Effector CD4-positive, alpha-beta T cell (primary cell): Measurements from ENCODE around the gene RHOBTB3.

Source experiments
- DNase-seq: peaks from one replicate; pipeline ENCODE4 v3.0.0-alpha.2; 2020

Gene RHOBTB3

GRCh38 chr5:95733107-95733665, 2.0 kb downstream of the RHOBTB3 start:
- DNase-seq: no peak

- DNase-seq: no peak
Observed at GRCh38 chr5:95734187-95734586, 3.1 kb downstream of the RHOBTB3 start.

DNA sequence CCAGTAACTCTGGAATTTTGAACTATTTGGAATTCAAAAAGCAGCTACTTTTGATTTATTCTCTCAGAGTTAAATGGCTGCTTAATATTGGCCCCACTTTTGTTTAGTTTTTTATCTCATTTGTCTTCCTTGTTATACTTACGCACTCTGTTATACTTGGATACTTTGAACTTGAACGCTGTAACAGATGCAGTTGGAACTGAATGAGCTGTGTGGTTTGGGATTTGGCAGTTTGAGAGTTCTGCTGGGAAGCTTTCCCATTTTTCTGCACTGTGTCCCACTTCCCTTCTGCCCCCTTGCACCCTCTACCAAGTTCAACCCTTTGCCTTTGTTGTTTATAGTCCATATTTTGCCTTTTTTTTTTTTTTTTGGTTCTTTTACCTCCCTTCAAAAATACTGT, 3.8 kb downstream of the RHOBTB3 start:
- DNase-seq: no peak

GRCh38 chr5:95735406-95735805, 4.3 kb downstream of the RHOBTB3 start:
- no peak for DNase-seq

DNA sequence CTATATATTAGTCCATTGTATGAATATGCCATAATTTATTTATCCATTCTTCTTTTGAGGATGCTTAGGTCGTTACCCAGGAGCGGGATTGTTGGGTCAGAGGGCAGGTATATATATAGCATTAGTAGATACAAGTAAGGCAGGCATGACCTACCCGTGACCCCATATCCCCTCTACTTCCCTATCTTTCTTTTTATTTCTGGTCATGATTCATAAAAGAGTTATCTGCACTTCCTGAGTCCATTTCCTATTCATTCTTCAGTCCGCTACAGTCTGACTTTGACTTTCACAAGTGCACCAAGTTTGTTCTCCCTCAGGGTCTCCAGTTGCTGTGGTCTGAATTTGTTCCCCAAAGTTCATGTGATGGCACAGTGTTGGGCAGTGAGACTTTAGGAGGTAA, 6.9 kb downstream of the RHOBTB3 start:
- no peak for DNase-seq

DNA sequence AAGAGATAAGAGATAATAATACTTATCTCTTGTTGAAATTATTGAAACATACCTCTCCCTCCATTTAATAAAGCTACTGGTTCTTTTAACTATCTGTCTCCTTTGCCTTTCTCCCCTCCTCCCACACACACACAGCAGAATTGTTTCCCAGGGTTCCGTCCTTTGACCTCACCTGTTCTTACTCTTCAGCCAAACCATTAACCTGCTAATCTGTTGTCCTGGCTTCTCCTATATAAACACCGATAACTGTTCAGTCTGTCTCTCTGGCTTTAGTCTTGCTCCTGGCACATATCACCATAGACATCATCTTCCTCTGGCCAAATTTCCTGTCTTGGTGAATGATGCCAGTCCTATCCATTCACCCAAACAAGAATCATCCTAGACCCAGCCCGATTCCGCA, 7.7 kb downstream of the RHOBTB3 start:
- no peak for DNase-seq

DNA sequence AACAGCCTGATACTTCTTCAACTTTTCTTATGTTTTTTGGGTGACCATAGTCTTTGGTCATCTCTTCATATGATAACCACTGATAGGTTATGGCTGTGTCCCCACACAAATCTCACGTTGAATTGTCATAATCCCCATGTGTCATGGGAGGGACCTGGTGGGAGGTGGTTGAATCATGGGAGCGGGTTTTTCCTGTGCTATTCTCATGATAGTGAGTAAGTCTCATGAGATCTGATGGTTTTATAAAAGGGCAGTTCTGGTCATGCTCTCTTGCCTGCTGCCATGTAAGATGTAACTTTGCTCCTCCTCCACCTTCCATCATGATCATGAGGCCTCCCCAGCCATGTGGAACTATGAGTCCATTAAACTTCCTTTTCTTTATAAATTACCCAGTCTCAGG, 8.7 kb downstream of the RHOBTB3 start:
- no peak for DNase-seq

DNA sequence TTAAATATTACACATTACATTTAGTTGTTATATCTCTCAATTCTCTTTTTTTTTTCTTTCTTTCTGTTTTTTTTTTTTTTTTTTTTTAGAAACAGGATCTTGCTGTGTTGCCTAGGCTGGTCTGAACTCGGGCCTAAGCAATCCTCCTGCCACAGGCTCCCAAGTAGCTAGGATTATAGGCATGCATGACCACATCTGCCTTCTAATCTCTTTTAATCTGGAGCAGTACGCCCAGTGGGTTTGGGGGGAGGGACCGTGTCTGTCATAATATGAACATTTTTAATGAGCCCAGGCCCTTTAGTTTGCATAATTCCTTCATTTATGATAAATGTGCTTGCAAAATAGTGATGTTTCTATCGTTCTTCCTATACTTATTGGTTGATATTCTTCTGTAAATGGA, 10.3 kb downstream of the RHOBTB3 start:
- no peak for DNase-seq

GRCh38 chr5:95743232-95743631, 12.1 kb downstream of the RHOBTB3 start:
- no peak for DNase-seq

GRCh38 chr5:95743877-95744276, 12.7 kb downstream of the RHOBTB3 start:
- no peak for DNase-seq

DNA sequence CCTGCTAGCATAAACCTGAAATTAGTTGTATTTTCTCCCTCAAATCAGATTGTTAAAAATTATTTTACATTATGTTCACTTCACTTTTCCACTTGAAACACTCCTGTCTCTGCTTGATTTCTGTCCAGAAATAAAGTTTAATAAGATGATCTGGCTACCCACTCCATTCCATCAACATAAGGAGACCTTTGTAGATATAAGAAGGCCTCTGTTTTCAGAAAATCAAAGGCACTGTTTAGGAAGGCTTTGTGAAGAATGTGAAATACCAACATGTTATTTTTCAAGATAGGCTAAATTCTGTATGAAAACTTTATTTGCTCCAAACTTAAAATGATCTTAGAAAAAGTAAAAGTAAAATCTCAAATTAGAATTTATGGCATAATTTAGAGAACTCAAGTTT, 15.1 kb downstream of the RHOBTB3 start:
- DNase-seq: no peak

DNA sequence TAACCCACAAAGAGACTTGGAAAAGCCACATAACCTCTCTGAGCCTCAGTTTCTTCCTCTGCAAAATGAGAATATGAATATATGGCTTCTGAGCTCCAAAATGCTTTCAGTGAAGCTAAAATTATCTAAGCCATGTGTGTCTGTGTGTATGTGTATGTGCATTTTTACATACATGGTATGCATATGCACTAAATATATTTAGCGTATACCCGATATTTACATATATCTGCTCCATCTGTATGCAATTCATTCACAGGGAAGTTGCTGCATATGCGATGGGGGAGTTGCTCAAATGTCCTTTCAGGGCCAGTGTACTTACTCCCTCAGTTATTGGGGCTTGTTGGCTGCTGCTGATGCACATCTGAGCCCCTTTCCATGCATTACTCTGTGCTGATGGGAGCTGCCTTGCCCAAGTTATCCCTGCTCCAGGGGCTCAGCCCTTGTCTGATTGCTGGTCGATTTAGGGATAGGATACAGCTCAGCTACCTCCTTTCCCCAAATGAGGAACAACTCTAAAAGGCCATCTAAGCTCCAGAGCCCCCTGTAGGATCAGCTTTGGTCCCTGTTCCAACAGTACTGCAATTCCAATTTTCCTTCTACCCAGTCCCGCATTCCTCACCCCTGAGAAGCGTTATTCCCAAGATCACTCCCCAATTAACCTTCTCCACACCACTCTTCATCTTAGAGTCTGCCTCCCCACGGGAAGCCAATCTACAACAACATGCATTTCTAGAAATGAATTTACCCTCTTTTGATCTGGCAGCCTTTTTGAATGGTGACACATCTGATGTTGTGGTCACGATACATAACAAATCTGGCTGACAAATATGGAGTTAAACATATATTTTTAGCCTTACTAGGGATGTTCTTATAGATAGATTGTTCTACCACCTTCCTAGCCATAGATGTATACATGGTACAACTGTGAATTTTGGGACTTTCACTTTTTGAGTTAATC, 15.9 kb downstream of the RHOBTB3 start:
- no peak for DNase-seq

GRCh38 chr5:95748133-95748532, 17.0 kb downstream of the RHOBTB3 start:
- DNase-seq: no peak

DNA sequence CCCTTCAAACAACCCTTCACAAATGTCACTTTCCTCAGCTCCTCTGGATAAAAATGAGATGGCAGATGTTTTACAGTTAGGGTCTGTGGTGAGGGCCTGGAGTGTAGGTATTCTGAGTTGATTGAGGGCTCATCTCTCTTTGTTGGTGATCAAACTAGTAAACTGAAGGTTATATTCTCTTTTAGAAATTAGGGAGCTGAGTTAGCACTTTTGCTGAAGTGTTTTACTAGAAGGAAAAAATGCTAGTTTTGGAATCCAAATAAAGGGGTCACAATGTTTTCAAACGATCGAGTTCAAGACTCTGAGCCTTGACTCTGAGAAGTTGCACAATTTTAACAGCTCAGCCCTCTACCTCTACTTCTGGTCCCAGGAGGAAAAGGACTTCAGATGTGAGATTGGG, 23.4 kb downstream of the RHOBTB3 start:
- no peak for DNase-seq

DNA sequence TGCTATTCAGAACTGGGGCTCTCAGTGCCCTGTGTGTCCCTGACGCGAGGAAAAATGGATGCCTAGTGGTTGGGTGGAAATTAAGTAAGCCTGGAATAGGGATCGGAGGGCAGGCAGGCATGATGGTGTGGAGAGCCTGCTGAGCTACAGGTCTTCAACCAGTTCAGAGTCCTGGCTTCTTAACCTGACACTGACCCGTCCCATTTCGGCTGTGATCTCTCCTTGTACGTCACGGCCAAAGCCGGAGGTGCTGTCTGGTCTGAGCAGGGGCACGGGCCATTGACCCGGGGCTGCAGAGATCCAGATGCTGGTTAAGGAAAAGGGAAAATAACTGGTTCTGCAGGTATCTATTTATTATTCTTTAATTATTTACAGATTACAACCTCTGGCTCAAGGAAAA, 27.9 kb downstream of the RHOBTB3 start:
- DNase-seq: no peak

DNA sequence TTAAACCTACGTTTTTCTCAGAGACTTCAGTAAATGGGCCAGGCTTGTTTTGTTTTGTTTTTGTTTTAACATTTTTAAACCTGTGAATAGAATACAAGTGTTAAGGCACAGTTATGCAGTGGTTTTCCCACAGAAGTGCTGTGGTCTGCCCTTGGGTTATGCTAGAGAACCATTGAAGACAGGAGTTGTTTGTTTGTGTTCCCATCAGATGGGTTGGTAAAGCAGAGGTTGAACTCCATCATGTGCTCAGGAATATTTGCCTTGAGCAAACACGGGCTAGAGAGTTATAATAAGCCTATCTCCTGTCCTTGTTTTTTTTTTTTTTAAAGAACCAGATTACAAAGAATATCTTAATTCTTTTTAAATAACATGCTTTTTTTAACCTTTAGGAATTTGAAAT, 28.5 kb downstream of the RHOBTB3 start:
- DNase-seq: no peak

- no peak for DNase-seq
Observed at GRCh38 chr5:95760273-95761191, 29.4 kb downstream of the RHOBTB3 start.

DNA sequence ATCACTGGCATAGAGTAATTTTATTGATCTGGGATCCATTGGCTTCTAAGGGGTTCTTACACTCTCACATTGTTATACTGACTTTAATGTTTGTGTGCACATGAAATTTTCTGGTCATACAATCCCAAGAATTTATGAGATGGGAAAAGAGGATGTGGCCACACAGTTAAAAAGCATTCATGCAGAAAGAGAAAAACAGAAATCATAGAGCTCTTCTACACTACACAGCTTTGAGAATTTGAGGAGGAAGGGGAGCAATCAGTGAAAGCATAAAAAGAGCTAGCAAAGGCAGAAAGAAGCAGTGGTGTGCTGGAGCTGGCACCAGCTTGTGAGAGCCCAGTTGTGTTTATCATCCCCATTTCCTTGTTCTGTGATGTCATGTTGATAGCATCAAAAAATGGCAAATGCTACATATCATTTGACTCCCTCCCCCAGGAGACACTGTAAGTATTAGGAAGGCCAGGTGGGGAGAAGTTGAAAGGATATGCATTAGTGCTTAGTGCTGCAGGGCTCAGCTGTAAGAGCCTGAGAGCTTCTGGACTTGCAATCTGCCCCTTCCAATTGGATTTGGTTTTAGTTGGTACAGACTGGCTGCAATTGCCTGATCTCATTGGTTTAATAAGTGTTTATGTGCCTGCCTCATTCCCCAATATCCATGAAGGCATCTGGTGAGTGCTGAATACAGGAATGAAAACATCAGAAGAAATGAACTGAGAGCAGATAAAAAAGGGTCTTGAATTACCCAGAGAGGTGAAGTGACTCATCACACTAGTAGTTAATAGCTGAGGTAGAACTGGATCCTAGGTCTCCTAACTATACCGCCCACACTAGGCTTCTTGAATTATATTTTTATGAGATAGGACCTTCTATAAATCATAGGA, 30.9 kb downstream of the RHOBTB3 start:
- no peak for DNase-seq

GRCh38 chr5:95762652-95763041, 31.5 kb downstream of the RHOBTB3 start:
- DNase-seq: no peak

DNA sequence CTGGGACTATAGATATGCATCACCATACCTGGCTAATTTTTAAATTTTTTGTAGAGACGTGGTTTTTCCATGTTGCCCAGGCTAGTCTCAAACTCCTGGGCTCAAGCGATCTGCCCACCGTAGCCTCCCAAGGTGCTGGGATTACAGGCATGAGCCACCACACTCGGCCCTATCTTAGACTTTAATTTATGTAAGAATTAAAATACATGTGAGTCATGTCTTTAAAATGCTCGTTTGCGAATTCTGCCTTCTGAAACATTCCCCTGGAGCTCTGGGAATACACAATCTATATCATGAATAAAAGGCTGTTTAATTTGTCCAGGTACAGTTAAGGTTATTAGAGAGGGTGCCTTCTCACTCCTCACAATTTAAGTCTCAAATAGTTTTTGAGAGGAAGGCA, 32.8 kb downstream of the RHOBTB3 start:
- no peak for DNase-seq

DNA sequence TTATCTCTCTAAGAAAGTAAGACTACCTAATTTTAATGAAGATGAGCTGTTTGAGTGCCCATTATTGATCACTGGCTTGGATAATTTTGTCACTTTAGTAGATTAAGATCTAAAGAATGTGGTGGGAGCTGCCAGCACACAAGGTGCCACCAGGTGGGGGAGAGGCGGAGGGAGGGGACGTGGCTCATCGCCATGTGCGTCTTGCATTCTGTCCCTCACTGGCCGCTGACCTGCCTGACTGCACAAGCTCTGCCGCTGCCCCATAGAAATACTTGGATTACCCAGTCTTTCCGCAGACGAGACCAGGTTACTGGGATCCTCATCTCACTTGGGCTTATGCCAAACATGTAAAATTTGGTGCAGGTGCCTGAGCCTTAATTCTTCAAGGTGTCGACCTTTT, 37.6 kb downstream of the RHOBTB3 start:
- no peak for DNase-seq
